NCI-H128 (cell line): ENCODE results near the gene NEK1.
"Not testable (repeated sequence)": the region's sequence is repeated elsewhere in the genome, so short reads cannot be mapped to it uniquely, and the experiment has no call there.

ENCODE experiments used
- DNase-seq: peaks from one replicate; lab custom pipeline; 2025; ENCODE audit not compliant: unreplicated experiment; lab: John Stamatoyannopoulos, UW

The NEK1 gene

DNA sequence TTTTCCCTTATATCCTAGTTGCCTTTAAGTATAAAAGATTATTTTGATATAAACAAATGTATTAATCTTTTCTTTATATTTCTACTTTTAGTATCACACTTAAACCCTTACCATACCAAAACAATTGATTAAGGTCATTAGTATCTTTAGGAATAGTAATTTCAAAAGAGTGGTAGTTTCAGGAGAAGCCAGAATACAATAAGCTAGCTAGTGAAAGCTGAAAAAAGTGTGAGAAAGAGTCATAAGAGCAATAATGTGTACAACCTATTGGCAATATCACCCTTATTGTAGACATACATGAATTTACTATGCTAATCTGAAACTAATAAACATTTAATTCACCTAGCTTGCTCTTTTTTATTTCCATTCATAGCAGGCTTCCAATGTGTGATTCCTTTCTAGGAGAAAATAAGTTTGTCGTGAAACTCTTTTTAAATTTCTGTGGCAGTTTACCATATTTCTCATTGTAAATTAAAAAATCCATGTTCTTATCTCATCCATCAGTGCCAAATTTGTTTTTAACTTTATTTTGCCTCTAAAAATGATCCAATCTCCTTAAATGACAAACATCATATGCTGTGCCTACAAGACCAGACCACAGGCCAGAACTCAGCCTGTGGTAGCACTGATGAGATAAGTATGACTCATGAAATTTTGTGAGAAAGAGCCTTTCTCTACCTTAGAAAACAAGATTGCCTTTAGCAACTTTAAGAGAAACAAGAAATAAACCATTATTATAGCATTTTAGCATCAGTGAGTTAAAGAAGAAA is 8.1 kb downstream of the NEK1 start:
- no peak for DNase-seq

DNA sequence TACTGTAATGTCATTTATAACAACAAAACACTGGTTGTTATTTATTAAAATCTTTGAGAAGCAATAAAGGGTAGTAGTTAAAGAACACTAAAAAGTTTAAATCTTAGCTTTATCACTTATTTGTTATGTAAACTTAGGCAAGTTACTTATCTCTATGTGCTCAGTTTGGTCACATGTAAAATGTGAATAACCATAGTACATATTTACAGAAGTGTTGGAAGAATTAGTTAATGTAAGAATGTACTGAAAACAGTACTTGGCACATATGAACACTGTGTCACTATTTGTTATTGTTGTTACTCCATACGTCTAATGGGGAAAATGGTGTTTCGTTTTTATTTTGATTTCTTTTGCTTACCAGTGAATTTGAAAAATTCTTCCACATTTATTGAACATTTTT is 9.1 kb downstream of the NEK1 start:
- no peak for DNase-seq

DNA sequence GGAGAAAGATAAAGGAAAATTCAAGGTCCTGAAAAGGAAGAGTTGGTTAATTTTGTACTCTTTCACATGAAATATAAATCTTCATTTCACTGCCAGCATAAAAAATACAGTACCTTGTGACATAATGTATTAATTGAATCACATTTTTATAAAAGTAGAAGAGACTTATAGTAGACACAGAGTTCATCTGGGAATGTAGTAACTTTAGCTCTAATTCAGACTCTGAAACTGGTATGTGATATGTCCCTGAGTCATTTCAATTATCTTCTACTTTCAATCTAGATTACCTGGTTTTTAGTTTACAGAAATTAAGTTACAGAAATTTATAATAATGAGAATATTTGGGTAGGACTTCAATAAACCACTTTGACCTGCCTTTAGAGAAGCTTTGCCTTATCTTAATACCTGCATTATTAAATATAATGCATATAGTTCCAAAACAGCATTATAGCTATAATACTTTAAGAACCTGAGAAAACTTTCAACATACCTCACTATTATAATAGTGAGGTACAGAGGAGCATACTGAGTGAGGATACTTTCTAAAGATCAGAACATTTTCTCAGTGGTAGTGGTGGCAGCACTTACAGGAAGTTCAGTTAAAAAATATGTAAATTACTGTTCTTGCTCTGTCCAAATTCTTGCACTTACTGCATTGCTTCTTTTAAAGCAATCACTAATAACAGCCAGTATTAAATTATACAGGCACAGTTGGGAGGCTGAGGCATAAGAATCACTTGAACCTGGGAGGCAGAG is 11.2 kb downstream of the NEK1 start:
- DNase-seq, result no peak

DNA sequence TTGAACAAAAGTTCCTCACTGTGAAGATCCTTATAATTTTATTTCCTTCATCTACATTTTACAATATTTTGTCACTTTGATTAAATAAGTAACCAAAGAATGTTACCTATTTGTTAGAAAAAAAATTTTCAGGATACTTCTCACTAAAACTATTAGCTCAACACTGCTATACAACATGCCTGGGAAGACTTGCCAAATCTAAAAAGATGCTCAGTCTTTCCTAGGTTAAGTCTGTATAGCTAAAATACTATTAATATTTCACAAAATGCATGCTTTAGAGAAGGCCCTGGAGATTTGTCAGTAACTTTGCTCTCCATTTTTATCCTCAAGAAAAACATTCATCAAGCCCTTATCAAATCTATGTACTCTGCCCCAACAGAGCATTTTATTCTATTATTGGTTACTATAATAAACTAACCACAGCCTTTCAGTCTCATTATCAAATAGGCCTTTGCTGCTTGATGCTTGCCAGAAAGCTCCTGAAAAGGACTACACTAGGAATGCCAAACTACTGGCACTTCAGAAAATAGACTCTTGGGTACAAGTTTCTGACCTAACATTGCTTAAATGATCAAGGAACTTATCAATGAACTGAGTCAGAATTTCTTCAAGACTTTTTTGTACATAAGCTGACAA is 17.7 kb downstream of the NEK1 start:
- DNase-seq, result no peak

DNA sequence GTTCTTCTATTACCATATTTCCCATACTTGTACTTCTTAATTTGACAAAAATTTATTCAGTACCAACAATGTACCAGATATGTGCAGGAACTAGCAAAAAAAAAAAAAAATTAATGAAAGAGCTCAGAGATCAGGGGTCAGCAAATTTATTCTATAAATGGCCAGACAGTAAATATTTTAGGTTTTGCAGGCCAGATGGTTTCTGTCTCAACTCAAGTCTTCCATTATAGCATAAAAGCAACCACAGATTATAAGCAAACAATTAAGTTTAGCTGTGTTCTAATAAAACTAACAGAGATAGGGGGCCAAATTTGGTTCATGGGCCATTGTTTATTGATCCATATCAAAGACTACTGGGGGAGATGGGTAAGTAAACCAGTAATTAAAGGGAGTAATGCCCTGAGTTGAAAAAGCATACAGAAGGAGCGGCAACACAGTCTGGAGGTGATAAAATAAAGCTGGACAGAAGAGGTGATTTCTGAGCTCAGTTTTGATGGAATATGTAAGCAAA is 19.3 kb downstream of the NEK1 start:
- DNase-seq, result no peak

DNA sequence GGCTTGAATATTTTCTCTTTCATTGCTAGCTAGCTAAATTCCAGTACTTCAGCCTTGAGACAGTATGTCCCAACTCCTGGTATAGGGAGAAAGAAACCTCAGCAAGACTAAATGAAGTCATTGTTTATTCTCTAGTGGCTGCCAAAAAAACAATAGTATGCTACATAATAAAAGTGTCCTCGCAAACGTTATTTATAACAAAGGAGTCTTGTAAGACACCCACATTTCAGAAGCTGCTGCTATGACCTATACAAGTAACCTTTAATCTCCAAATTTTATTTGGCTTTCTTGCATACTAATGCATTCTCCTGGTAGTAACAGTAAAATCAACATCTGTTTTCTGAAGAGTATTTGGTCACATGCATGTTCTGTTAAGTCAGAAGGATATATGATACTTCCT is 28.8 kb downstream of the NEK1 start:
- DNase-seq, result no peak

DNA sequence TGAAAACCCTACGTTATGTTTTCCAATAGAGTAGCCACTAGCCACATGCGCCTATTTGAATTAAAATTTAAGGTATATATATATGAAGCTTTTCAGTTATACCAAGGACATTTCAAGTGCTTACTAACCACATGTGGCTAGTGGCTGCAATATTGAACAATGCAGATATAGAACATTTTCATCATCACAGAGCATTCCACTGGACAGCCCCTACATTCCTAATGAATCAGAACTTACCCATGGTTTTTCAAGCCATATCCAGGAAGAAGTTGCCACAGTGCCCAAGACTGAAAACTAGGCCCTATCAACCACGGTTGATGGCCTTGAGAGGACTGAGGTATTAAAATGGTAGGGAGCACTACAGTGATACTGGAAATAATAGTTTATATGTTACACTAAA is 29.7 kb downstream of the NEK1 start:
- no peak for DNase-seq

- no peak for DNase-seq
Observed at GRCh38 chr4:169582203-169582602, 30.2 kb downstream of the NEK1 start.

DNA sequence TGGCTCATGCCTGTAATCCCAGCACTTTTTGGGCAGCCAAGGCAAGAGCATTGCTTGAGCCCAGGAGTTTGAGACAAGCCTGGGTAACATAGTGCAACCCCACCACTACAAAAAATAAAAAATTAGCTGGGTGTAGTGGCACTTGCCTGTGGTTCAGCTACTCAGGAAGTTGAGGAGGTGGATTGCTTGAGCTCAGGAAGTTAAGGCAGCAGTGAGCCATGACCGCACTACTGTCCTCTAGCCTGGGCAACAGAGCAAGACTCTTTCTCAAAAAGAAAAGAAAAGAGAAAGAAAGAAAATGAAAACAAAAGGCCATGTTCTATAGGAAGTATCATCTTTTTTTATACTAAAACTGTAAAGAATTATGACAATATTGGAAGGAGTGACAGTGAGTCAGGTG is 38.5 kb downstream of the NEK1 start:
- DNase-seq, result no peak

DNA sequence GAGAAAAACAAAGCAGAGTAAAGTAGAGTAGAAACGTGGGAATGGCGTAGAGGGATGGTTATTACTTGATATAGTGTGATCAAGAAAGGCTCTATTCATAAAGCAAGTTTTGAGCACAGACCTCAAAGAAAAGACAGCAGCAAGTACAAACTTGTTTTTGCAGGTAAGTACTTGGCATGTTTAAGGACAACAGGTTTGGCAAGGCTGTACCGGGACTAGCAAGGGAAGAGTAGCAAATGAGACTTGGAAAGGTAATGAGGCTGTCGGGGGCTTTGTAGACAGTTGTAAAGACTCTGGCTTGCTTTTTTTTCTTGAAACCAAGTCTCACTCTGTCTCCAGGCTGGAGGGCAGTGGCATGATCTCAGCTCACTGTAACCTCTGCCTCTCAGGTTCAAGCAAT is 40.9 kb downstream of the NEK1 start:
- DNase-seq, result no peak

- not testable (repeated sequence) for DNase-seq
Observed at GRCh38 chr4:169571012-169571411, 41.4 kb downstream of the NEK1 start.

DNA sequence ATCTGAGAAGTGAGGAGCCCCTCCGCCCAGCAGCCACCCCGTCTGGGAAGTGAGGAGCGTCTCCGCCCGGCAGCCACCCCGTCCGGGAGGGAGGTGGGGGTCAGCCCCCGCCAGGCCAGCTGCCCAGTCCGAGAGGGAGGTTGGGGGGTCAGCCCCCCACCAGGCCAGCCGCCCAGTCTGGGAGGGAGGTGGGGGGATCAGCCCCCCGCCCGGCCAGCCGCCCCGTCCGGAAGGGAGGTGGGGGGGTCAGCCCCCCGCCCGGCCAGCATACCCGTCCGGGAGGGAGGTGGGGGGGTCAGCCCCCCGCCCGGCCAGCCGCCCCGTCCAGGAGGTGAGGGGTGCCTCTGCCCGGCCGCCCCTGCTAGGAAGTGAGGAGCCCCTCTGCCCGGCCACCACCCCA is 42.1 kb downstream of the NEK1 start:
- DNase-seq, result not testable (repeated sequence)

- not testable (repeated sequence) for DNase-seq
Observed at GRCh38 chr4:169569188-169569587, 43.2 kb downstream of the NEK1 start.

DNA sequence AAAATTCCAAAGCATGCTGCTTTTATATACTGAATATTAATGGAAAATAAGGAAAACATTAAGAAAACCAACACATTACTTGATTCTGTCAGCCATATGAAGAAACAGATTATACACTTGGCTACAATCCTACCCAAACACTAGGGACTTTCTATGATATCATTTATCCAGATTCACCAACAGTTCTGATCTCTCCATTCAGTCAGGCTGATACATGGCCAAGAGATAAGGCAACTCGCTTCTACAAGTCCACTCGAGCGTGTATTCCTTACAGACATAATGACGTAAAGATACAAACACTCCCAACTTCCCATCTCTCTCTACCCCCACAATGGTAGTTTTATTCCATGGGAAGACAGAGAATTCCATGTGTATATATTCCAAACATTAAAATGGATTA is 44.5 kb downstream of the NEK1 start:
- DNase-seq, result no peak

DNA sequence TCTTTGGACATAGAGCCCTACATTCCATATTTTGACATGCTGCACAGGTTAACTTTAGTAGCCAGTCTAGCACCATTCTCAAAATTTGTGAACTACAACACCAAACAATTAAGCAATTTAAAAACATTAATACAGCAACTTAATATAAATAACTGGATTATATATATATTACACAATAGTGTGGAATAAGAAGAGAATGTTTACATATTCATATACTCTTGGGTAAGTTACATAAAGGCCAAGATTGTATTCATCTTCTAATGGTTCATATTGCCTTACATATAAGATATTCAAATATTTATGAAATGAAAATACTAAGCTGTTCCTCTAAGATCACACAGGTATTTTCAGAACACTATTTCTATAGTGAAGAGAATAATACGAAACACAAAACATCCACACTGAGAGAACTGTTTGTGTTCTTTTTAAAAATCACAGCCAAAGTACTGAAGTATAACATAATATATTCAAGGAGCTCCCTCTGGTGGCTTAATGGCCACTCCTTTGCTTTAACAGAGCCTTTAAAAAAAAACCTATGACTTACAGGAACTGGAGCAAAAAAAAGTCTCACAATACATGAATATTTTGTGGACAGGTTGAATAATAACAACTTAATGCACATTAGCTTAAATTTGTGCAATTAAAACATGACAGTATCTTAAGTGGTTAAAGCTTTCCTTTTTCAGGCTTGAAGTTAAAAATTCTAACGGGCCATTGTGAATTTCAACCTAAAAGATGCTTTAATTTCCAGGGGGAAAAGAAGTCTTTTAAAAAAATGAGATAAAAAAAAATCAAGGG is 46.2 kb downstream of the NEK1 start:
- DNase-seq, result no peak

- no peak for DNase-seq
Observed at GRCh38 chr4:169565606-169566005, 46.8 kb downstream of the NEK1 start.

DNA sequence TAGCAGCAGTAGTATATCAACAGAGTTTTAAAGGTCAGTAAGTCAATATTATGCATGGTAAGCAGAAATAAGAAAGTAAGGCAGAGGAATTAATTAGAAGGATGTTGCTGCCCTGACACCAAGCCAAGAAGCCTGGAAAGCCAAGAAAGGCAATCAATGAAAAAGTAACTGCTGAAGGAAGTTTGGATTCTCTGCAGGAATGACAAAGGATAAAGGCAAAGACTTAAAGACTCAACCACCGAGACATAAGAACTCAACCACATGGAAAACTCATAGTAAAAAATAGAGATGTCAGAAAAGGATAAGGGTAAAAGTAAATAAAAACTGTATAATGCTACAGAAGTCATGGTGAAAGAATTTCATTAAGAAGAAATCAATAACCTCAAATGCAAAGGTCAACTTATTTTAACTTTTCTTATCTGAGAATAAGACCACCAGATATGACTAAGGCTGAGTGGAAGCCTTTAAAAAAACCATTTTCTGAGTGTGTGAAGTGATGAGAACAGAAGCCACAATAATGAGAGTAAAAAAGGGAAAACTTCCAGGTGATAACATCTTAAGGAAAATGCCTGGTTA is 55.2 kb downstream of the NEK1 start:
- no peak for DNase-seq

GRCh38 chr4:169546548-169546947 is 65.8 kb downstream of the NEK1 start:
- DNase-seq, result not testable (repeated sequence)

DNA sequence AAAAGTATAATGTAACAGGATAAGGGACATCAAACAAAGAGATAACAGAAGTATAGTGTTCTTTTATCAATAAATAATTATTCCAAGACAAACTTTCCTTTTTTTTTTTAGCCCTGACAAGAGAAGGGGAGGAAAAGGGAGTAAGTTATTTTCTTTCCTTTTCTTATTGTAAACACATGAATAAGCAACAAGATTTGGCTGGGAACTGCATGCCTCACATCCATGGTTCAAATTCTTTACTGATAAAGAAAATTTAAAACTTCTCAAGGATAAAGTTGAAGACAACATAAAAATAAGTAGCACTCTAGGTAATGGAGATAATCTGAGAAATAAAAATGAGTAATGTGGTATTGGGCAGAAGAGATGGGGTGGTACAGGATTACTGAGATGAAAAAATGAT is 71.6 kb downstream of the NEK1 start:
- DNase-seq, result no peak

- DNase-seq, result no peak
Observed at GRCh38 chr4:169530048-169530447, 82.3 kb downstream of the NEK1 start.

DNA sequence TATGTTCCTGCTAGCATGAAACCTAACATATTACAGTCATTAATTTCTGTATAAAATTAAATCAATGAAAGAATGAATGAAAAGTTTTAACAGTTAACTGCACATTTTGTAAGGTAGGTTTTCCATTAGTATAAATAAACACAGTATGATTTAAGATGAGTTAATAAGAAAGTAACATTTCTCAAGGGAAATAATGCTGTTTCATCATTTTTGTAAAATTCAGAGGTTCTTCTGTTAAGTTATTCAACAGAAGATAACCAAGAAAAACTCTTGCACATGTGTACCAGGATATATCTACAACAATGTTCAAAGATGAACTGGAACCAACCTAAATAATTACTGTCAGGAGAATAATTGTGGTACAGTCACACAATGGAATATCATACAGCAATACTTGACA is 88.6 kb downstream of the NEK1 start:
- no peak for DNase-seq
